Measurements from ENCODE around the gene DNAAF5. TPM values are rescaled to one million over a fixed set of nuclear protein-coding genes. Genes with fewer than 3 reads are reported as not detected.

DNAAF5 gene
- total and polyA plus RNA-seq, 2 of the 13 experiments (the other 11 are each of a cell fraction or from before 2014, with no cell fraction given) = 11.9 to 21.5 TPM

GRCh38 chr7:815284-816216 is 89.1 kb downstream of the DNAAF5 start (continued):
- TF ChIP-seq, protein P1, sequence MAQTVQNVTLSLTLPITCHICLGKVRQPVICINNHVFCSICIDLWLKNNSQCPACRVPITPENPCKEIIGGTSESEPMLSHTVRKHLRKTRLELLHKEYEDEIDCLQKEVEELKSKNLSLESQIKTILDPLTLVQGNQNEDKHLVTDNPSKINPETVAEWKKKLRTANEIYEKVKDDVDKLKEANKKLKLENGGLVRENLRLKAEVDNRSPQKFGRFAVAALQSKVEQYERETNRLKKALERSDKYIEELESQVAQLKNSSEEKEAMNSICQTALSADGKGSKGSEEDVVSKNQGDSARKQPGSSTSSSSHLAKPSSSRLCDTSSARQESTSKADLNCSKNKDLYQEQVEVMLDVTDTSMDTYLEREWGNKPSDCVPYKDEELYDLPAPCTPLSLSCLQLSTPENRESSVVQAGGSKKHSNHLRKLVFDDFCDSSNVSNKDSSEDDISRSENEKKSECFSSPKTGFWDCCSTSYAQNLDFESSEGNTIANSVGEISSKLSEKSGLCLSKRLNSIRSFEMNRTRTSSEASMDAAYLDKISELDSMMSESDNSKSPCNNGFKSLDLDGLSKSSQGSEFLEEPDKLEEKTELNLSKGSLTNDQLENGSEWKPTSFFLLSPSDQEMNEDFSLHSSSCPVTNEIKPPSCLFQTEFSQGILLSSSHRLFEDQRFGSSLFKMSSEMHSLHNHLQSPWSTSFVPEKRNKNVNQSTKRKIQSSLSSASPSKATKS (CRISPR knock-in tag; IDR thresholded peaks at IDR 0.05) = no peak
- TF ChIP-seq ZNF335 (CRISPR knock-in tag; IDR thresholded peaks at IDR 0.05) (no peak), IKZF4 (CRISPR knock-in tag; IDR thresholded peaks at IDR 0.05; ENCODE audit: borderline replicate concordance, low read depth, not compliant biosample characterization) (no peak), YY1 (IDR thresholded peaks at IDR 0.05; ENCODE audit: insufficient read depth, insufficient replicate concordance, low read depth, low read length) (no peak), ZNF256 (CRISPR knock-in tag; conservative IDR thresholded peaks at IDR 0.05) (no peak), TFAP4 (IDR thresholded peaks at IDR 0.05; ENCODE audit: borderline replicate concordance, low read depth) (no peak; the same call in 1 of the 2 replicates), ZNF766 (CRISPR knock-in tag; IDR thresholded peaks at IDR 0.05; ENCODE audit: borderline replicate concordance) (no peak), ZNF557 (CRISPR knock-in tag; IDR thresholded peaks at IDR 0.05) (no peak), ELF4 (CRISPR knock-in tag; IDR thresholded peaks at IDR 0.05; ENCODE audit: borderline replicate concordance) (no peak), PAWR (CRISPR knock-in tag; IDR thresholded peaks at IDR 0.05; ENCODE audit: borderline replicate concordance) (no peak), BORCS8-MEF2B (CRISPR knock-in tag; IDR thresholded peaks at IDR 0.05) (no peak), RBAK (CRISPR knock-in tag; IDR thresholded peaks at IDR 0.05) (no peak), ZNF749 (CRISPR knock-in tag; IDR thresholded peaks at IDR 0.05; ENCODE audit: borderline replicate concordance) (no peak), ATRX (CRISPR knock-in tag; IDR thresholded peaks at IDR 0.05; ENCODE audit: borderline replicate concordance) (no peak), ZBTB40 (IDR thresholded peaks at IDR 0.05) (no peak), ZBTB40 (CRISPR knock-in tag; IDR thresholded peaks at IDR 0.05) (no peak), NAIF1 (CRISPR knock-in tag; IDR thresholded peaks at IDR 0.05; ENCODE audit: borderline replicate concordance) (no peak)

All from HepG2 (cell line).